H1 (cell line): ENCODE measurements around the gene FGF6. TPM values are rescaled to one million over a fixed set of nuclear protein-coding genes. Genes with fewer than 3 reads are reported as not detected.

ENCODE experiments used
- CHD7 ChIP-seq: fragments of 300-600 bp; sonication (generic); IDR thresholded peaks from 2 replicates; pipeline ENCODE4 v1.7.1; 2012; ENCODE audit warnings: low read length, moderate library complexity, mild to moderate bottlenecking, inconsistent platforms; ENCODE audit not compliant: insufficient replicate concordance
- JUN ChIP-seq: IDR thresholded peaks from 2 replicates; pipeline ENCODE4 v1.6.1; 2011; ENCODE audit warnings: low read depth, mild to moderate bottlenecking, improper control_type of control experiment, low read length
- NANOG ChIP-seq: IDR thresholded peaks from 2 replicates; pipeline ENCODE4 v1.6.1; 2011; ENCODE audit warnings: low read length, low read depth, mild to moderate bottlenecking, inconsistent platforms; ENCODE audit not compliant: insufficient read depth, poor library complexity, severe bottlenecking
- SIX5 ChIP-seq: IDR thresholded peaks from 2 replicates; pipeline ENCODE4 v1.6.1; 2011; ENCODE audit warnings: mild to moderate bottlenecking, low read depth, low read length
- polyA plus RNA-seq, 7 experiments: library from polyadenylated mRNA; depleted of rRNA in 3 of 7; stranded (reverse) in 5 of 7; unstranded in 2 of 7; fragments of >200 nt in 5 of 7; fragments of 200-250 nt in 2 of 7; gene quantifications; 1 replicate in 5 of 7; 2 replicates in 1 of 7; 4 replicates in 1 of 7; pipeline versions ENCODE4 v1.2.1 to v1.2.3, GENCODE V29; 2011 to 2013; ENCODE audit warnings: missing spikeins in 2 of 7, mixed read lengths in 2 of 7
- total RNA-seq: library from RNA; stranded (reverse); fragmentation: NEBNext Ultra II Directional; extraction: Animal tissue kit (Norgen Biotek cat#: 25700); gene quantifications from 2 replicates; pipeline ENCODE4 v1.2.1, GENCODE V29; 2021

The FGF6 gene
- total and polyA plus RNA-seq, 2 of the 8 experiments (the other 6 are each of a cell fraction or from before 2014, with no cell fraction given), result not detected

GRCh38 chr12:4431436-4431835 lies 14.2 kb downstream of the FGF6 start (continued):
- TF ChIP-seq SIX5, result no peak
- no peak for TF ChIP-seq NANOG
- no peak for TF ChIP-seq CHD7
- no peak for TF ChIP-seq JUN
